HG03469 (cell line): ENCODE results near the gene UPP2.

Source experiments
- ATAC-seq: cut with Tn5 transposase; IDR thresholded peaks from one replicate; pipeline ENCODE4 v1.9.1; 2021; ENCODE audit warnings: mild to moderate bottlenecking, moderate library complexity, moderate number of reproducible peaks; ENCODE audit not compliant: unreplicated experiment

The UPP2 gene

GRCh38 chr2:158135096-158135495 is 33.4 kb downstream of the UPP2 start:
- no peak for ATAC-seq

- no peak for ATAC-seq
Measured at GRCh38 chr2:158138255-158138654, 36.6 kb downstream of the UPP2 start.

DNA sequence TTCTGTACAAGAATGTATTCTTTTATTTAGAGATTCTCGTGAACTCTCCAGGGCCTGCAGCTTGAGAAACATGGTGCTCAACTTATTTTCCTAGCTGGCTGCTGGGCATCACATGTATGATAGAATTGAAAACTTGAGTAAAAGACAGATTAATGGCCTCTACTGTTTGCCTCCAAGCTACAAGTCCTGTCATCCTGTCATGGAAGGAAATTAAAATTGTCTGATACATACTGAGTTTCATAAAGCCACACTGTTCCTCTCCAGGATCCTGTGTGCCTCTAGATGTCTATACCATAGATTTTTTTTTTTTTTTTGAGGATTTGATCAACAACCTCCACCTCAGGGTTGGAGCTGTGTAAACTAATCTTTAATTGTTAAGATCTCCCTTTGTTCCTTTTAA is 38.5 kb downstream of the UPP2 start:
- ATAC-seq = no peak

DNA sequence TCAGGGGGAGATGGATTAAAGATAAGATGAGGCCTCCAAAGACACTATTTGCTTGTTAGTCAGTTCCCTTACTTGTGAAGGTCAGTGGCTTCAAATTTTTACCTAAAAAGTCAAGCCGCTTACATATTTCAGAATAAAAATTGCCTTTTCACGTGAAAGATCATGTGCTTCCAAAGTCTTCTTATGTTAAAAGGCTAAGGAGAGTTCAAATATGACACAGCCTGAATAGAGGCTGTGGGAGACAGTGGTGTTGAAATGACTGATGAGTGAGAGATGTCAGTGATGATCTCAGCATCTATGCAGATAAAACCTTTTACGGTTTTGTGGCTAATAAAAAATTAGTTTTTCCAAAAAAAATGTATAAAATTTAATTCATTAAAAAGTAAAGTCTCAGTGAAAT is 40.5 kb downstream of the UPP2 start:
- ATAC-seq = no peak

- ATAC-seq = no peak
Measured at GRCh38 chr2:158142568-158143332, 41.1 kb downstream of the UPP2 start.

DNA sequence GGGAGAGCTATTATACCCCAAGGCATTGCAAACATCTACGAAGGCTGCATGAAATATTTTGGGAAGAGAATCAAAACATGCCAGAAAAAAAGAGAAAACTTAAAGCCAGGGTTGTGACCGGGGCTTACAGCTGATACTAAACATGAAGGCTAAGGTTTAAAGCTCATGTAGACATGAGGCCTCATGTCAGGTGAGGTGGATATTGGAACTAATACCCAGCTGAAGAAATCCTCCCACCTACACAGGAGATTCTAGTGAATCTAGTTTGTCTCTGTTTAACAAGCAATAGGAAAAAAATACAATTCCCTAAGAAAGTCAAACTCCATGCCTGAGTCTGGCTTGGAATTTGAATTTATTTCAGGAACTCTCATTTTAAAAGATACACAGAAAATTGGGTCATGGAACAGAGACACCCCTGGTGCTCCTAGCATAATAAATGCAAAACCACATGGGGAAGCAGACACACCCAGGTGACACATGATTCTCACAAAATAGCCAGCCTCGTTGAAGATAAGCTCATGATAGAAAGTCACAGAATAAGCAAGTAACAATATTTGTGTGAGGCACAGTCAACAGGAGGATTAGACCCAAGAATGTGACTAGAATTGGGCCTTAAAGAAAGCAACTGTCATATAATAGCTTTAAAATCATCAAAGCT is 42.2 kb downstream of the UPP2 start:
- ATAC-seq = no peak

- no peak for ATAC-seq
Measured at GRCh38 chr2:158144914-158145625, 43.4 kb downstream of the UPP2 start.

GRCh38 chr2:158153270-158154015 is 51.8 kb downstream of the UPP2 start:
- no peak for ATAC-seq

DNA sequence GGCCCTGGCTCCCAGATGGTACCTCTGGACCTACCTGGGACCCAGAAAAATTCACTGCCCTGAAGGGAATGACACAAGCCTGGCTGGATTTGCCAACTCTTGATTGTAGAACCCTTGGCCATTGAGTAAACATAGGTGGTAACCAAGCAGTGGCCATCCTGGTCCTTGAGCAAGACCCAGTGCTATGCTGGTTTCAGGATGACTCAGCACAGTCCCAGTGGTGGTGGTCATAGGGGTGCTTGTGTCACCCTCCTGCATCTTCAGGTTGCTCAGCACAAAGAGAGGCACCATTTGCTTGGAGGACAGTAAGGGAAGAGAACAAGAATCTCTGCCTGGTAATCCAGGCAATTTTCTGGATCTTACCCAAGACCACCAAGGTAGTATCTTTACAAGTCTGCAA is 52.9 kb downstream of the UPP2 start:
- ATAC-seq = no peak

- no peak for ATAC-seq
Measured at GRCh38 chr2:158172719-158173118, 71.0 kb downstream of the UPP2 start.

- ATAC-seq = no peak
Measured at GRCh38 chr2:158174495-158174894, 72.8 kb downstream of the UPP2 start.

- no peak for ATAC-seq
Measured at GRCh38 chr2:158174956-158175355, 73.3 kb downstream of the UPP2 start.

GRCh38 chr2:158178646-158179045 is 77.0 kb downstream of the UPP2 start:
- no peak for ATAC-seq

GRCh38 chr2:158179660-158180059 is 78.0 kb downstream of the UPP2 start:
- ATAC-seq = no peak

- ATAC-seq = no peak
Measured at GRCh38 chr2:158181171-158181570, 79.5 kb downstream of the UPP2 start.

DNA sequence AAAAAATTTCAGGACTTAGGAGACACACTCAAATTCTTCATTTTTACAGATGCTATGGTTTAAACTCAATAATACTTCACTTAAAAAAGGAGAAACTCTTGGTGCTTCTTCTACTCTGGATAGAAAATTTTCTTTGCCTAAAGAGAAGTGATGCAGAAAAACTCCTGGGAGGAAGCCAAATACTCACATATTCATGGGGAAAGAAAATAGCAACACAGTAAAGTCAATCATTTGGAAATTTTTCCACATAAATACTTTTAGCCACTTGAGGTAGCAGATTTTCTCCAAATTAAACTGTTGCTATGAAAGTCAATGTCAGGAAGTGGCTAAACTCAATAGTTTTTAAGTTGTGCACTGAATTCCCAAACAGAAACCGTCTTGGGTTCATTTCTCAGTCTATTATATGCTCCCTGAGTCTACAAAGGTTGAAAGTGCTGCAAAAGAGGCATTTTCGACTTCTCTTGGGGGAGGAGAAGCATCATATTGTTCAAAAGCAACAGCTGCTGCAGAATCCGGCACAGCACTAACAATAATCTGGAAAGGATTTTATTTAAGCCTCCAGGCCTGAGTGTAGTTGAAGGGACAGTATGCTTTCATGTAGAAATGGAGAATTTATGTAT is 81.1 kb downstream of the UPP2 start:
- ATAC-seq = no peak

DNA sequence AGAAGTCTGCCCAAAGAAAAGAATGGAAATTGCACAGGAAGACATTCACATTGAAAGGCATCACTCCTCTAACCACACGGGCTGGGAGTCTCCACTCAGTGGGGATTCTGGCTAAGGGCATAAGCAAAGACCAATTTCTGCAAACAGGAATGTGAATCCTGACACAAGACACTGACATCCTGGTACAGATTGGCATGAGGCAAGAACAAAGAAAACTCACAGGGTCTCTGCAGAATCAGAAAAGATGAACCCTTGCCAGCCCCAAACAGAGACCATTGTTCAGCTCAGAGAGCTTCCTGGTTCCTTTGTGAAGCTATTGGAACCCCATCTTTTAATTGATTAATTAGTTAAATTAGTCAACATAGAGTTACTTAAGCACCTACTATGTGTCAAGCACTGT is 82.3 kb downstream of the UPP2 start:
- no peak for ATAC-seq

DNA sequence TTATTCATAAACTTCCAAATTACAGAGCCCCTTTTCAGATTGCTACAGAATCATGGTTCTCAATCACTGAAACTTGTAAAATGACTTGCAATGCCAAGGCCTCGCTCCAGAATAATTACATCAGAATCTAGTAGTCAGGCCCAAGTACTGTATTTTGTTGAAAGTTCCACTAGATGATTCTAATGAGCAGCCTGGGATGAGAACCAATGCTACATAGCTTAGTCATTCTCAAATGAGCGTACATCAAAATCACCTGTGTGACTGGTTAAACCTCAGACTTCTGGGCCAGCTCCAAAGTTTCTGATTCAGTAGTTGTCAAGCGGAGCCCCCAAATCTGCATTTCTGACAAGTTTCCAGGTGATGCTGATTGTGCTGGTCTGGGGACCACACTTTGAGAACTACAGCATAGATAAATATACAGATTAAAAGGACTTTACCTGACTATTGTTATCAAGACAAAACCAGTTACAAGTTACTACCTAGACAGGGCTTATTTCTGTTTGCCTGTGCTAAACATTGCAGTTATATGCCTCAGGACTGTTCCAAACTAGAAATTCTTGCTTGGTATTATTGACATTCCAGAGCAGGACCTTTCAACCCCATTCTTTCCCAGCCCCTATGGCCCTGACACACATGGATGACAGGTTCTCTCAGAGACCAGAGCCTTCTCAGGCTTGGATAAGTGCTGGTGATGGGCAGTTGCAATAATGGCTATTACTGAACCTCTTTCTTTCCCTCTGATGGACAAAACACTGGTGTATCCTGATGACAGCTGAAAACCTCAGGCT is 83.1 kb downstream of the UPP2 start:
- no peak for ATAC-seq
